GM12864 (cell line): Measurements from ENCODE around the gene C1orf21.

ENCODE experiments used
- DNase-seq: peaks from one replicate; pipeline ENCODE4 v3.0.0-alpha.2; 2011; ENCODE audit warnings: low read depth
- H3K4me3 ChIP-seq: 2 replicates; pipeline ENCODE4 v1.5.1; 2011; ENCODE audit warnings: mild to moderate bottlenecking, low read depth, low read length, control low read depth
- CTCF ChIP-seq: IDR thresholded peaks from 2 replicates; pipeline ENCODE4 v1.5.1; 2011; ENCODE audit warnings: low read depth, mild to moderate bottlenecking, moderate library complexity, low read length, control low read depth, inconsistent platforms; ENCODE audit errors: missing control alignments

C1orf21 gene

GRCh38 chr1:184664661-184665060 lies 277.8 kb downstream of the C1orf21 start:
- DNase-seq, result no peak
- no peak for TF ChIP-seq CTCF
- no peak overlapping the region; the same call in 1 of the 2 replicates for H3K4me3 ChIP-seq

- H3K4me3 ChIP-seq, result no peak overlapping the region
- TF ChIP-seq CTCF, result no peak
- no peak for DNase-seq
These were observed 278.5 kb downstream of the C1orf21 start for GRCh38 chr1:184665360-184665759.

GRCh38 chr1:184669391-184669790 lies 282.6 kb downstream of the C1orf21 start:
- no peak overlapping the region for H3K4me3 ChIP-seq
- TF ChIP-seq CTCF, result no peak
- no peak for DNase-seq

GRCh38 chr1:184672013-184672726 lies 285.3 kb downstream of the C1orf21 start:
- H3K4me3 ChIP-seq, result no peak overlapping the region
- no peak for DNase-seq
- no peak for TF ChIP-seq CTCF

- no peak overlapping the region for H3K4me3 ChIP-seq
- DNase-seq, result no peak
- TF ChIP-seq CTCF, result no peak
These were observed 286.5 kb downstream of the C1orf21 start for GRCh38 chr1:184673305-184673704.

- H3K4me3 ChIP-seq, result no peak overlapping the region
- TF ChIP-seq CTCF, result no peak
- no peak for DNase-seq
These were observed 290.5 kb downstream of the C1orf21 start for GRCh38 chr1:184677344-184677743.
